GM12878 (cell line): ENCODE measurements around the gene CREB5. TPM values are rescaled to one million over a fixed set of nuclear protein-coding genes. Genes with fewer than 3 reads are reported as not detected.

Experiments used
- ATAC-seq: fragments of 200-7000 bp; cut with Tn5 transposase; 3 replicates; pipeline ENCODE4 v1.9.1; 2020; ENCODE audit warnings: mild to moderate bottlenecking, moderate library complexity
- BruUV-seq: library from RNA; stranded (reverse); fragments of 400-500 nt; replicated peaks from 2 replicates; lab custom pipeline; 2021; lab: Mats Ljungman, UMichigan
- CTCF ChIA-PET: fragments of 300-600 bp; sonication (Branson Sonifier 250); formaldehyde crosslinking; extraction: SDS; loops from one replicate; lab custom pipeline; 2021; ENCODE audit warnings: inconsistent platforms; lab: Yijun Ruan, JAX
- POLR2A ChIA-PET: fragments of 350-600 bp; formaldehyde crosslinking; extraction: SDS; loops from one replicate; lab custom pipeline; 2021; ENCODE audit warnings: inconsistent platforms; lab: Charles Lee
- RAD21 ChIA-PET: fragments of 300-600 bp; sonication (Branson Sonifier 250); formaldehyde crosslinking; loops from one replicate; lab custom pipeline; 2023; ENCODE audit warnings: antibody characterized with exemption; ENCODE audit not compliant: unreplicated experiment; lab: Charles Lee
- SMC1A ChIA-PET: fragments of 300-600 bp; sonication (Branson Sonifier 250); formaldehyde crosslinking; loops from one replicate; lab custom pipeline; 2023; ENCODE audit not compliant: unreplicated experiment, uncharacterized antibody; lab: Charles Lee
- DNase-seq: peaks from one replicate; pipeline ENCODE4 v3.0.0-alpha.2; 2011; ENCODE audit warnings: low read depth, low spot score
- FAIRE-seq: peaks from 3 replicates; lab custom pipeline; 2011; peaks lifted over from hg19 to GRCh38; lab: Jason Lieb, UNC
- H2AFZ ChIP-seq: 2 replicates; pipeline ENCODE4 v1.6.0; 2011; ENCODE audit warnings: low read depth, low read length, control low read depth; ENCODE audit not compliant: control insufficient read depth
- H3K27ac ChIP-seq: 2 replicates; pipeline ENCODE4 v1.5.1; 2011; ENCODE audit warnings: control low read depth; ENCODE audit not compliant: control insufficient read depth, insufficient read depth
- H3K27me3 ChIP-seq, 2 experiments: replicated peaks in 1 of 2; 2 replicates each; pipeline versions ENCODE4 v1.6.0 to v1.6.1; 2011; ENCODE audit warnings: low read length in 1 of 2; ENCODE audit not compliant: control insufficient read depth in 2 of 2, insufficient read depth in 2 of 2
- H3K36me3 ChIP-seq, 2 experiments: 2 replicates each; pipeline ENCODE4 v1.5.1; 2011; ENCODE audit warnings: low read length in 1 of 2; ENCODE audit not compliant: control insufficient read depth in 2 of 2, insufficient read depth in 2 of 2
- H3K4me1 ChIP-seq: 2 replicates; pipeline ENCODE4 v1.6.1; 2011; ENCODE audit warnings: mild to moderate bottlenecking, low read length, moderate library complexity, mixed read lengths; ENCODE audit not compliant: control insufficient read depth, insufficient read depth
- H3K4me2 ChIP-seq: 2 replicates; pipeline ENCODE4 v1.6.0; 2011; ENCODE audit warnings: control low read depth; ENCODE audit not compliant: control insufficient read depth, insufficient read depth
- H3K4me3 ChIP-seq: fragments of 200-600 bp; sonication (generic); 2 replicates; pipeline ENCODE4 v1.5.1; 2016
- H3K79me2 ChIP-seq: 2 replicates; pipeline ENCODE4 v1.6.0; 2011; ENCODE audit warnings: low read length; ENCODE audit not compliant: control insufficient read depth, insufficient read depth
- H3K9ac ChIP-seq: 2 replicates; pipeline ENCODE4 v1.8.0; 2011; ENCODE audit warnings: low read length, control low read depth, mixed read lengths; ENCODE audit not compliant: control insufficient read depth, insufficient read depth
- H3K9me3 ChIP-seq: replicated peaks from 3 replicates; pipeline ENCODE4 v1.5.1; 2011; ENCODE audit warnings: mild to moderate bottlenecking, low read length; ENCODE audit not compliant: control insufficient read depth, insufficient read depth
- H4K20me1 ChIP-seq: 2 replicates; pipeline ENCODE4 v1.6.0; 2011; ENCODE audit not compliant: control insufficient read depth, insufficient read depth
- BHLHE40 ChIP-seq, 2 experiments: fragments of 450-650 bp in 1 of 2; IDR thresholded peaks; 2 replicates each; pipeline ENCODE4 v1.6.1; 2011 to 2017; ENCODE audit warnings: low read depth in 2 of 2, borderline replicate concordance in 1 of 2, improper control_type of control experiment in 1 of 2, low read length in 1 of 2, mild to moderate bottlenecking in 1 of 2
- KLF5 ChIP-seq: fragments of 450-650 bp; IDR thresholded peaks from 2 replicates; pipeline ENCODE4 v1.6.1; 2014; ENCODE audit warnings: mild to moderate bottlenecking; ENCODE audit not compliant: partially characterized antibody
- NFIC ChIP-seq: IDR thresholded peaks from 2 replicates; pipeline ENCODE4 v1.6.1; 2012; ENCODE audit warnings: low read depth, mild to moderate bottlenecking, inconsistent platforms, low read length, moderate library complexity
- NFXL1 ChIP-seq: fragments of 450-650 bp; IDR thresholded peaks from 2 replicates; pipeline ENCODE4 v1.6.1; 2017; ENCODE audit warnings: antibody characterized with exemption, mild to moderate bottlenecking, borderline replicate concordance
- POU2F2 ChIP-seq: IDR thresholded peaks from 3 replicates; pipeline ENCODE4 v1.6.1; 2011; ENCODE audit warnings: low read depth, mild to moderate bottlenecking, low read length, borderline replicate concordance
- USF1 ChIP-seq: IDR thresholded peaks from 2 replicates; pipeline ENCODE4 v1.6.1; 2011; ENCODE audit warnings: borderline replicate concordance, low read depth, mild to moderate bottlenecking, moderate library complexity, mixed read lengths, low read length; ENCODE audit not compliant: insufficient read depth; ENCODE audit errors: extremely low read length
- WGBS: methylation state at CpG from one replicate; pipeline ENCODE4 v1.1.6; 2016; ENCODE audit warnings: low lambda C conversion rate; ENCODE audit not compliant: insufficient replicate concordance, insufficient coverage; ENCODE audit errors: missing lambda C conversion rate; 5-methylcytosine and 5-hydroxymethylcytosine counted together
- in situ Hi-C: fragments of 300-500 bp; cut with MboI; formaldehyde crosslinking; loops from 9 replicates; pipeline ENCODE4 v1.14.3; 2018; ENCODE audit warnings: mixed read lengths
- intact Hi-C: fragments of 100-400 bp; cut with micrococcal nuclease; formaldehyde crosslinking; loops from one replicate; pipeline ENCODE4 v1.14.2; 2022; ENCODE audit not compliant: unreplicated experiment
- polyA plus RNA-seq, 11 experiments: library from polyadenylated mRNA; depleted of rRNA in 4 of 11; unstranded in 6 of 11; stranded (reverse) in 5 of 11; fragments of >200 nt; fragmentation: Nextera tagmentation in 4 of 11; fragmentation: Illumina TruSeq in 1 of 11; extraction: Ambion mirVana in 4 of 11; extraction: Trizol in 1 of 11; gene quantifications; 1 replicate in 1 of 11; 2 replicates in 10 of 11; pipeline versions ENCODE4 v1.2.1 to v1.2.3, GENCODE V29; 2011 to 2016; ENCODE audit warnings: inconsistent platforms in 2 of 11, missing spikeins in 2 of 11, low read depth in 1 of 11
- total RNA-seq, 4 experiments: library from RNA; depleted of rRNA in 3 of 4; stranded (reverse); fragments of >200 nt in 3 of 4; fragmentation: Illumina TruSeq in 1 of 4; extraction: Trizol in 1 of 4; gene quantifications; 2 replicates each; pipeline versions ENCODE4 v1.2.1 to v1.2.3, GENCODE V29; 2013 to 2021
- TF ChIP-seq, protein P1 (sequence below): fragments of 450-650 bp; IDR thresholded peaks from 2 replicates; pipeline ENCODE4 v1.6.1; 2018; ENCODE audit warnings: borderline replicate concordance, mild to moderate bottlenecking; ENCODE audit not compliant: partially characterized antibody
- TF ChIP-seq, protein P2 (sequence below): fragments of 450-650 bp; IDR thresholded peaks from 2 replicates; pipeline ENCODE4 v1.6.1; 2016; ENCODE audit warnings: mild to moderate bottlenecking
- TF ChIP-seq, protein P3 (sequence below): IDR thresholded peaks from 2 replicates; pipeline ENCODE4 v1.6.1; 2011; ENCODE audit warnings: mild to moderate bottlenecking, low read depth, low read length, moderate library complexity; ENCODE audit not compliant: insufficient replicate concordance
- TF ChIP-seq, protein P4 (sequence below): fragments of 450-650 bp; IDR thresholded peaks from 2 replicates; pipeline ENCODE4 v1.6.1; 2017; ENCODE audit warnings: mild to moderate bottlenecking

The CREB5 gene
- total and polyA plus RNA-seq, 10 of the 15 experiments (the other 5 are each of a cell fraction or from before 2014, with no cell fraction given): 12.9 to 74.1 (median 53.0) TPM

DNA sequence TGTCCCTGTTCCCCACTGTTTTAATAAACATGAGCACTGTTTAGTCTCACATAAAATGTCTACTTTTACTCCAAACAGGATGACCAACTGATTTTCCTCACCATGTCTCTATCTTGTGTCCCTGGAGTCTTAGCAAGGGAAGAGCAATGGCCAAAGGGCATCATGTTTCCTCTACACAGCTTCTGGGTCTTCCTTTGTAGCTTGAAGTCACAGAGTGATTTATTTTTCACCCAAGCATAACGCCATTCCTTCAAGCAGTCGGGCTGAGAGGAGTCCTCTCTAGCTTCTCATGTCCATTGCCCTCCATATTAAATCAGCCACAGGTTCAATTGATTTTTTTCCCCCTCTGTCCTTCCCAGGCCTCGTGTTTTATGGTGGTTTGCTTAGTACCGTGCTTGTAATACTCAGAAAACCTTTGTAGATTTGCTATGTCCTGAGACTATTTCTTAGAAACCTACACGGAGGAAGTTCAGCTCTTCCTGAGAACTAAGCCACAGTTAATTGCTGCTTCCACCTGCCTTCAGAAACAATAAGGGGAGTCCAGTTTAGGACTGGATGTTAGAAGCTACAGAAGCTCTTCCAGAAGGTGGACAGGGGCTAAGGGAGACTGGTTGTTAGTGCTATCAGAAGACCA, 178.8 kb downstream of the CREB5 start:
- peak; percentile 8; the same call in 2 of the 3 replicates for ATAC-seq
- 13% methylated on average over 5 of the region's 5 CpGs for WGBS
- H2AFZ ChIP-seq: no peak overlapping the region
- H3K36me3 ChIP-seq: no peaks in the 10 kb centered on the region; a peak in 2 of 4 replicates
- ChIA-PET POLR2A (interaction anchor here (0.9 to 2.5 kb wide), 7 partner anchors 13 to 29 kb away, joined by 3 to 8 read pairs (median 3); no protein-coding TSS in a partner anchor), CTCF (interaction anchor here (1.0 to 1.6 kb wide), 4 partner anchors 10 to 174 kb away, joined by 3 to 7 read pairs (median 4); no protein-coding TSS in a partner anchor), SMC1A (interaction anchor here (0.6 to 3.0 kb wide), 15 partner anchors 9 to 181 kb away, joined by 3 to 20 read pairs (median 5); partner anchors contain the start of gene CREB5), RAD21 (interaction anchor here (1.0 to 2.3 kb wide), 4 partner anchors 11 to 18 kb away, joined by 4 to 17 read pairs (median 8); no protein-coding TSS in a partner anchor)
- no peak overlapping the region for H3K27ac ChIP-seq
- H3K4me1 ChIP-seq: no peaks in the 10 kb centered on the region
- H3K4me2 ChIP-seq: no peak overlapping the region
- intact Hi-C loops (no loop called here), in situ Hi-C loops (no loop called here)
- no peak for DNase-seq
- H3K4me3 ChIP-seq: no peak overlapping the region
- no peaks in the 10 kb centered on the region for H3K79me2 ChIP-seq
- no TSS peak for BruUV-seq
- no peak overlapping the region for H3K9ac ChIP-seq
- no peaks in the 10 kb centered on the region; the same call in 1 of the 2 replicates for H4K20me1 ChIP-seq
- no peaks in the 10 kb centered on the region for H3K9me3 ChIP-seq
- H3K27me3 ChIP-seq: no peaks in the 10 kb centered on the region
- no peak for FAIRE-seq
- TF ChIP-seq NFIC: no peak
- no peak for TF ChIP-seq USF1
- TF ChIP-seq KLF5: no peak
- TF ChIP-seq POU2F2: no peak
- TF ChIP-seq, protein P1, sequence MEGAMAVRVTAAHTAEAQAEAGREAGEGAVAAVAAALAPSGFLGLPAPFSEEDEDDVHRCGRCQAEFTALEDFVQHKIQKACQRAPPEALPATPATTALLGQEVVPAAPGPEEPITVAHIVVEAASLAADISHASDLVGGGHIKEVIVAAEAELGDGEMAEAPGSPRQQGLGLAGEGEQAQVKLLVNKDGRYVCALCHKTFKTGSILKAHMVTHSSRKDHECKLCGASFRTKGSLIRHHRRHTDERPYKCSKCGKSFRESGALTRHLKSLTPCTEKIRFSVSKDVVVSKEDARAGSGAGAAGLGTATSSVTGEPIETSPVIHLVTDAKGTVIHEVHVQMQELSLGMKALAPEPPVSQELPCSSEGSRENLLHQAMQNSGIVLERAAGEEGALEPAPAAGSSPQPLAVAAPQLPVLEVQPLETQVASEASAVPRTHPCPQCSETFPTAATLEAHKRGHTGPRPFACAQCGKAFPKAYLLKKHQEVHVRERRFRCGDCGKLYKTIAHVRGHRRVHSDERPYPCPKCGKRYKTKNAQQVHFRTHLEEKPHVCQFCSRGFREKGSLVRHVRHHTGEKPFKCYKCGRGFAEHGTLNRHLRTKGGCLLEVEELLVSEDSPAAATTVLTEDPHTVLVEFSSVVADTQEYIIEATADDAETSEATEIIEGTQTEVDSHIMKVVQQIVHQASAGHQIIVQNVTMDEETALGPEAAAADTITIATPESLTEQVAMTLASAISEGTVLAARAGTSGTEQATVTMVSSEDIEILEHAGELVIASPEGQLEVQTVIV: no peak
- no peak for TF ChIP-seq BHLHE40 (IDR thresholded peaks at IDR 0.05; ENCODE audit: borderline replicate concordance in 1 of 2, low read depth in 2 of 2, low read length in 1 of 2)
- TF ChIP-seq, protein P2, sequence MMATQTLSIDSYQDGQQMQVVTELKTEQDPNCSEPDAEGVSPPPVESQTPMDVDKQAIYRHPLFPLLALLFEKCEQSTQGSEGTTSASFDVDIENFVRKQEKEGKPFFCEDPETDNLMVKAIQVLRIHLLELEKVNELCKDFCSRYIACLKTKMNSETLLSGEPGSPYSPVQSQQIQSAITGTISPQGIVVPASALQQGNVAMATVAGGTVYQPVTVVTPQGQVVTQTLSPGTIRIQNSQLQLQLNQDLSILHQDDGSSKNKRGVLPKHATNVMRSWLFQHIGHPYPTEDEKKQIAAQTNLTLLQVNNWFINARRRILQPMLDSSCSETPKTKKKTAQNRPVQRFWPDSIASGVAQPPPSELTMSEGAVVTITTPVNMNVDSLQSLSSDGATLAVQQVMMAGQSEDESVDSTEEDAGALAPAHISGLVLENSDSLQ: no peak
- TF ChIP-seq, protein P3, sequence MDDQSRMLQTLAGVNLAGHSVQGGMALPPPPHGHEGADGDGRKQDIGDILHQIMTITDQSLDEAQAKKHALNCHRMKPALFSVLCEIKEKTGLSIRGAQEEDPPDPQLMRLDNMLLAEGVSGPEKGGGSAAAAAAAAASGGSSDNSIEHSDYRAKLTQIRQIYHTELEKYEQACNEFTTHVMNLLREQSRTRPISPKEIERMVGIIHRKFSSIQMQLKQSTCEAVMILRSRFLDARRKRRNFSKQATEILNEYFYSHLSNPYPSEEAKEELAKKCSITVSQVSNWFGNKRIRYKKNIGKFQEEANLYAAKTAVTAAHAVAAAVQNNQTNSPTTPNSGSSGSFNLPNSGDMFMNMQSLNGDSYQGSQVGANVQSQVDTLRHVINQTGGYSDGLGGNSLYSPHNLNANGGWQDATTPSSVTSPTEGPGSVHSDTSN: no peak
- no peak for TF ChIP-seq NFXL1
- TF ChIP-seq, protein P4, sequence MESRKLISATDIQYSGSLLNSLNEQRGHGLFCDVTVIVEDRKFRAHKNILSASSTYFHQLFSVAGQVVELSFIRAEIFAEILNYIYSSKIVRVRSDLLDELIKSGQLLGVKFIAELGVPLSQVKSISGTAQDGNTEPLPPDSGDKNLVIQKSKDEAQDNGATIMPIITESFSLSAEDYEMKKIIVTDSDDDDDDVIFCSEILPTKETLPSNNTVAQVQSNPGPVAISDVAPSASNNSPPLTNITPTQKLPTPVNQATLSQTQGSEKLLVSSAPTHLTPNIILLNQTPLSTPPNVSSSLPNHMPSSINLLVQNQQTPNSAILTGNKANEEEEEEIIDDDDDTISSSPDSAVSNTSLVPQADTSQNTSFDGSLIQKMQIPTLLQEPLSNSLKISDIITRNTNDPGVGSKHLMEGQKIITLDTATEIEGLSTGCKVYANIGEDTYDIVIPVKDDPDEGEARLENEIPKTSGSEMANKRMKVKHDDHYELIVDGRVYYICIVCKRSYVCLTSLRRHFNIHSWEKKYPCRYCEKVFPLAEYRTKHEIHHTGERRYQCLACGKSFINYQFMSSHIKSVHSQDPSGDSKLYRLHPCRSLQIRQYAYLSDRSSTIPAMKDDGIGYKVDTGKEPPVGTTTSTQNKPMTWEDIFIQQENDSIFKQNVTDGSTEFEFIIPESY: no peak
